ENCODE results near the gene AFMID.

DNA sequence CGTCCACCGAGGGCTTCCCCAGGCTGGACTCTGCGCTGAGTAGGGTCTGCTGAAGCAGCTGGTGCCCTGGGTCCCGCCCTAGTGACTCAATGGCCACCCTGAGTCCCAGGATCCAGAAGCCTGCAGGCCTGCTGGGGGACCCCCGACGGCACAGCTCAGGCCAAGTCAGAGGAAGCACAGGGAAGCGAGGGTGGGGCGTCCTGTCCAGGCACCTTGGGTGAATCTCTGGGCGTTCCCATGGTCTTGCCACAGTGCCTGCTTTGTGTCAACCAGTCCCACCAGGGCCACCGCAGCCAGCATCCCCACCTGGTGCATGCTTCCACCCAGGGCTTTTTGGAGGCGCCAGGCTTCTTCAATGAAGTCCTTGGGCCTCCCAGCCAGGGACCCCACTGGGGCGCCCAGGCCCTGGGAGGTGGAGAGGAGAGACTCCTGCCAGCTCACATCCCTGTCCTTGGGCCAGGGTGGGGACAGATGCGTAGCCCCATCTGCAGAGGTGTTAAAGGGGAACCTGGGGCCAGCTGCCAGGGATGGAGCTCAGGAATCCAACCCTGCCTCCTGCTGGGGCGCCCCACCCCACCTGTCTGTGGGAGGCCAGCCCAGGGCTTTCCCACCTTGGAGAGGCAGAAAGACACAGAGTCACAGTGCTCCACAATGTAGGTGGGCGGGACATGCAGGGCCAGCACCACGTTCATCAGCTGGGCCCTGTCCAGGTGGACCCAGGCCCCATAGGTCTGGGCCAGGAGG, 62.1 kb downstream of the AFMID start:
- no peak for TF ChIP-seq POLR2A (IDR thresholded peaks at IDR 0.05)
- TF ChIP-seq, protein P1, sequence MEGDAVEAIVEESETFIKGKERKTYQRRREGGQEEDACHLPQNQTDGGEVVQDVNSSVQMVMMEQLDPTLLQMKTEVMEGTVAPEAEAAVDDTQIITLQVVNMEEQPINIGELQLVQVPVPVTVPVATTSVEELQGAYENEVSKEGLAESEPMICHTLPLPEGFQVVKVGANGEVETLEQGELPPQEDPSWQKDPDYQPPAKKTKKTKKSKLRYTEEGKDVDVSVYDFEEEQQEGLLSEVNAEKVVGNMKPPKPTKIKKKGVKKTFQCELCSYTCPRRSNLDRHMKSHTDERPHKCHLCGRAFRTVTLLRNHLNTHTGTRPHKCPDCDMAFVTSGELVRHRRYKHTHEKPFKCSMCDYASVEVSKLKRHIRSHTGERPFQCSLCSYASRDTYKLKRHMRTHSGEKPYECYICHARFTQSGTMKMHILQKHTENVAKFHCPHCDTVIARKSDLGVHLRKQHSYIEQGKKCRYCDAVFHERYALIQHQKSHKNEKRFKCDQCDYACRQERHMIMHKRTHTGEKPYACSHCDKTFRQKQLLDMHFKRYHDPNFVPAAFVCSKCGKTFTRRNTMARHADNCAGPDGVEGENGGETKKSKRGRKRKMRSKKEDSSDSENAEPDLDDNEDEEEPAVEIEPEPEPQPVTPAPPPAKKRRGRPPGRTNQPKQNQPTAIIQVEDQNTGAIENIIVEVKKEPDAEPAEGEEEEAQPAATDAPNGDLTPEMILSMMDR (IDR thresholded peaks at IDR 0.05): no peak
